Fibroblast of mammary gland (primary cell): Measurements from ENCODE around the gene CTSO.

Experiments used
- DNase-seq: peaks from one replicate; pipeline ENCODE4 v3.0.0-alpha.2; 2010; ENCODE audit warnings: low read depth
- H3K4me3 ChIP-seq: 2 replicates; pipeline ENCODE4 v1.5.1; 2011; ENCODE audit warnings: low read depth, mild to moderate bottlenecking, low read length, moderate library complexity; ENCODE audit not compliant: control insufficient read depth
- TF ChIP-seq, protein P1 (sequence below): conservative IDR thresholded peaks from 2 replicates; pipeline ENCODE4 v1.5.1; 2011; ENCODE audit warnings: low read depth, low read length, inconsistent platforms; ENCODE audit not compliant: control insufficient read depth, insufficient read depth

Gene CTSO

DNA sequence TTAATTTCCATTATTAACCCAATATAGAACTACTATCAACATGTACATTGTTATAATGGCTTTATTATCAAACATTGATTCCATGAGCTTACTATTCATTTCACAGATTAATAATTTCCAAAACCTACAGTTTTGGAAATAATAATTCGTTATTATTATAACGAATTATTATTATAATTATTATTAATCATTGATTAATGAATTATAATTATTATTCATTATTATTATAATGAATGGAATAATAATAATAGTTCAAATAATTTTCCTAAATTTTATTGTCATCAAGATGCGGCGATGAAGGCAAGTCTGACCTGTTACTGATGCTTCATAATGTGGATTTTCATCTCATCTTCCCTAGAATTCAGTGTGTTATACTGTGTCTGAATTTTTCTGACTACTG lies 22.0 kb downstream of the CTSO start:
- no peak for DNase-seq
- TF ChIP-seq, protein P1, sequence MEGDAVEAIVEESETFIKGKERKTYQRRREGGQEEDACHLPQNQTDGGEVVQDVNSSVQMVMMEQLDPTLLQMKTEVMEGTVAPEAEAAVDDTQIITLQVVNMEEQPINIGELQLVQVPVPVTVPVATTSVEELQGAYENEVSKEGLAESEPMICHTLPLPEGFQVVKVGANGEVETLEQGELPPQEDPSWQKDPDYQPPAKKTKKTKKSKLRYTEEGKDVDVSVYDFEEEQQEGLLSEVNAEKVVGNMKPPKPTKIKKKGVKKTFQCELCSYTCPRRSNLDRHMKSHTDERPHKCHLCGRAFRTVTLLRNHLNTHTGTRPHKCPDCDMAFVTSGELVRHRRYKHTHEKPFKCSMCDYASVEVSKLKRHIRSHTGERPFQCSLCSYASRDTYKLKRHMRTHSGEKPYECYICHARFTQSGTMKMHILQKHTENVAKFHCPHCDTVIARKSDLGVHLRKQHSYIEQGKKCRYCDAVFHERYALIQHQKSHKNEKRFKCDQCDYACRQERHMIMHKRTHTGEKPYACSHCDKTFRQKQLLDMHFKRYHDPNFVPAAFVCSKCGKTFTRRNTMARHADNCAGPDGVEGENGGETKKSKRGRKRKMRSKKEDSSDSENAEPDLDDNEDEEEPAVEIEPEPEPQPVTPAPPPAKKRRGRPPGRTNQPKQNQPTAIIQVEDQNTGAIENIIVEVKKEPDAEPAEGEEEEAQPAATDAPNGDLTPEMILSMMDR, result no peak

DNA sequence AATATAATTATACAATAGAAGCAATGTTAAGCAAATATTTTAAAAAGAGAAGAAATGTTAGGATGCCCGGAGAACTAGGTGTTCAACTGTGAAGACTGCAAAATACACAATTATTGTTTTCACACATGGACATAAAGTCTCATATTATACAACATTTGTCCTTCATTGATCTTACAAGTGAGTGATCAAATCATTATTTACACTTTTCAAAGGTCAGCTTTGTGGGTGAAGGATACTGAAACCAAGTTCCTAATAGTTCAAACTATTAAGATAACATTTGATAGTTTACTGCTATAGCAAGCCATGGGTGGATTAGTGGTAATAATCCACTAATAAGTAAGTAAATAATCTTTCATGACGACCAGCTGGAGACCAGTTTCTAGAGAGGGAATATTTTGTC lies 23.3 kb downstream of the CTSO start:
- no peak for DNase-seq

More for the DNA sequence above, 22.0 kb downstream of the CTSO start:
- no peak overlapping the region for H3K4me3 ChIP-seq

DNA sequence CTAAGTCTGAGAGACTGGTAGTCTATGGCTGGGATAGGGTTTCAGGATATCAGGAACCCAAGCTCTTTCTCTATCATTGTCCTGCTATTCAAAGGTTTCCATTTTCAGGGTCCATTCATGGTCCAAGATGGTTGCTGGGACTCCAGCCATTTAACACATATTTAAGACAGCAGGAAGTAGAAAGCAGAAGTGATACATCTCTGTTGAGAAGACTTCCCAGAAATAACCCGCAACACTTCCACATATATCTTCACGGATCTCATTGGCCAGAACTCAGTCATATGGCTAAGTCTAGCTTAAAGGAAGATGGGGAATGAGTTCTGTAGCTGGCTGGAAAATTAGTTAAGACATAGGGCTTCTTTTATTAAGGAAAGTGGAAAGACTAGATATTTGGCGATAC lies 23.8 kb downstream of the CTSO start:
- H3K4me3 ChIP-seq, result no peak overlapping the region
- DNase-seq, result no peak
- TF ChIP-seq, protein P1, result no peak

More for the DNA sequence above, 23.3 kb downstream of the CTSO start:
- TF ChIP-seq, protein P1, result no peak
- no peak overlapping the region for H3K4me3 ChIP-seq

DNA sequence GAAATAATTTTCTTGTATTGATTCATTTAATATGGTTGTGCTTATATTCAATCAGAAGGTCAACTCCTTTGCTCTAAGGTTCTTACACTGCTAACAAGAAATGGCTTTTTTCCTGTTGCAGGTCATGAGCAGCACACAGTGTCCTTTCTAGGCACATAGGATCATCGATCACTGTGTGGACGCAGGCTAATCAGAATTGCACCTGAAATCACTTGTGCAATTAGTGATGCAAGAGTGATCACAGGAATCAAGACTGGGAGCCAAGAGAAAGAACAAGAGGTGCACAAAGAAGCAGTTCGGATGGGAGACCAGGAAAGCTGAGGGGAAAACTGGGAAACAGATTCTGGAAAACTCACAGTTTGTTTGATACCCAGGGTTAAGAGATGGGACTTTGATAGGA lies 29.0 kb downstream of the CTSO start:
- no peak for DNase-seq
- TF ChIP-seq, protein P1, result no peak
- H3K4me3 ChIP-seq, result no peak overlapping the region

DNA sequence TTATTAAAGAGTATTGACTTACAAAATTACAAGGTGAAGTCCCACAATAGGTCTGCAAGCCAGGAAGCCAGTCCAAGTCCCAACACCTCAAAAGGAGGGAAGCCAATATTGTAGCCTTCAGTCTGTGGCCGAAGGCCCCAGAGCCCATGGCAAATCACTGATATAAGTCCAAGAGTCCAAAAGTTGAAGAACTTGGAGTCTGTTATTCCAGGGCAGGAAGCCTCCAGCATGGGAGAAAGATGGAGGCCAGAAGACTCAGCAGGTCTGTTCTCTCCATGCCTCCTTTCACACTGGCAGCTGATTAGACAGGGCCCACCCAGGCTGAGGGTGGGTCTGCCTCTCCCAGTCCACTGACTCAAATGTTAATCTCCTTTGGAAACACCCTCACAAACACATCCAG lies 32.1 kb downstream of the CTSO start:
- DNase-seq, result no peak
- TF ChIP-seq, protein P1, result no peak
- no peak overlapping the region for H3K4me3 ChIP-seq

DNA sequence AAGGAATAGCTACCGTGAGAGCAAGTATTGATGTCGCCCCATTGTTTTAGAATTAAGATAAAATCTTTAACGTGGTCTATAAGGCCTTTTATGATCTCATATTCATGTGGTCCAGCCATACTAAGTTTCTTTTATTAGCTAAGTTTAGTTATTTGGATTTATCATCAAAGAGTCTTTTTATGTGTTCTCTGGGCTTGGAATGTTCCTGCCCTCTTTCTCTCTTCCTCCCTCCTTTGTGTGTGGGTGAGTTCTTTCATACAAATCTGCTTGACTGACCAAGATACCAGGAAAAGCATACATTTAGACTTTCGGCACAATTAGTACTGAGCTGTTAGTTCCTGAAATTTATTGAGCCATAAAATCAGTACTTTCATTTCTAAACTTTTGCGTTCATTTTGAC lies 38.9 kb downstream of the CTSO start:
- H3K4me3 ChIP-seq, result no peak overlapping the region
- no peak for DNase-seq
- TF ChIP-seq, protein P1, result no peak

DNA sequence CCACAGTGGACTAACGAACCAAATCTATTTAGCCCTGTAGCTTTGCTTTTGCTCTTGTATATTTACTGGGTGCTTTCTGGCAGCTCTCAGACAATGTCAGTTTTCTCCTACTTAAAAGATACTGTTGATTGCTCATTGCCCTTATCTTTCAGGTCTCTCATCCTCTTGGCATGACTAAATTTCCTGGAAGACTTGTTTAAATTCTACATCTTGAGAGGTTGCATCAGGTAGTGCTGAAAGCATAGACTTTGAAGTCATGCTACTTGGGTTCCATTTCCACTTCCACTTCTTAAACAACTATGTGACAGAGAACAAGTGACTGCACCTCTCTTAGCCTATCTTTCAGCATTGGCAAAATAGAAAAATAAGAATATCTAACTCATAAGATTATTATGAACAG lies 41.8 kb downstream of the CTSO start:
- no peak for DNase-seq
- H3K4me3 ChIP-seq, result no peak overlapping the region
- TF ChIP-seq, protein P1, result no peak
